HG03439 (cell line): ENCODE measurements around the gene DHCR7.
"Not testable (repeated sequence)": the region's sequence is repeated elsewhere in the genome, so short reads cannot be mapped to it uniquely, and the experiment has no call there.

Source experiments
- ATAC-seq: cut with Tn5 transposase; IDR thresholded peaks from one replicate; pipeline ENCODE4 v1.9.1; 2021; ENCODE audit warnings: mild to moderate bottlenecking, moderate library complexity; ENCODE audit not compliant: unreplicated experiment

The DHCR7 gene

GRCh38 chr11:71442123-71442522 is 6.1 kb downstream of the DHCR7 start:
- no peak for ATAC-seq

- no peak for ATAC-seq
Measured at GRCh38 chr11:71441251-71441650, 6.9 kb downstream of the DHCR7 start.

- no peak for ATAC-seq
Measured at GRCh38 chr11:71440021-71440755, 8.0 kb downstream of the DHCR7 start.

GRCh38 chr11:71438650-71439049 is 9.5 kb downstream of the DHCR7 start:
- ATAC-seq = no peak

GRCh38 chr11:71437879-71438278 is 10.3 kb downstream of the DHCR7 start:
- no peak for ATAC-seq

GRCh38 chr11:71437399-71437798 is 10.8 kb downstream of the DHCR7 start:
- no peak for ATAC-seq

GRCh38 chr11:71436861-71437260 is 11.3 kb downstream of the DHCR7 start:
- ATAC-seq = no peak

GRCh38 chr11:71435278-71435951 is 12.8 kb downstream of the DHCR7 start:
- ATAC-seq = no peak

GRCh38 chr11:71434576-71435130 is 13.5 kb downstream of the DHCR7 start:
- ATAC-seq = no peak

GRCh38 chr11:71433648-71434450 is 14.3 kb downstream of the DHCR7 start:
- no peak for ATAC-seq

GRCh38 chr11:71432761-71433647 is 15.2 kb downstream of the DHCR7 start:
- no peak for ATAC-seq

- ATAC-seq = no peak
Measured at GRCh38 chr11:71431271-71431670, 16.9 kb downstream of the DHCR7 start.

- no peak for ATAC-seq
Measured at GRCh38 chr11:71430166-71430565, 18.0 kb downstream of the DHCR7 start.

GRCh38 chr11:71429701-71430100 is 18.5 kb downstream of the DHCR7 start:
- ATAC-seq = no peak

GRCh38 chr11:71428861-71429435 is 19.2 kb downstream of the DHCR7 start:
- ATAC-seq = no peak

- ATAC-seq = no peak
Measured at GRCh38 chr11:71426413-71426812, 21.8 kb downstream of the DHCR7 start.

- no peak for ATAC-seq
Measured at GRCh38 chr11:71425860-71426259, 22.3 kb downstream of the DHCR7 start.

- ATAC-seq = no peak
Measured at GRCh38 chr11:71425409-71425808, 22.8 kb downstream of the DHCR7 start.

GRCh38 chr11:71423181-71423790 is 24.9 kb downstream of the DHCR7 start:
- no peak for ATAC-seq

GRCh38 chr11:71422318-71422717 is 25.9 kb downstream of the DHCR7 start:
- ATAC-seq = not testable (repeated sequence)
